SU-DHL-6 (cell line): Measurements from ENCODE around the gene PDZD2.

ENCODE experiments used
- CTCF ChIP-seq: fragments of 200-600 bp; sonication (generic); IDR thresholded peaks from one replicate; pipeline ENCODE4 v1.5.1; 2017; ENCODE audit warnings: antibody characterized with exemption, mild to moderate bottlenecking, low read length, moderate library complexity; ENCODE audit not compliant: insufficient read depth, poor library complexity, severe bottlenecking
- EZH2phosphoT487 ChIP-seq: fragments of 200-600 bp; sonication (generic), shearing (Covaris generic); conservative IDR thresholded peaks from 2 replicates; pipeline ENCODE4 v1.6.1; 2018; ENCODE audit warnings: mild to moderate bottlenecking, antibody characterized with exemption, low read length, moderate library complexity, mixed read lengths

GRCh38 chr5:31759925-31760324 lies 121.0 kb downstream of the PDZD2 start:
- TF ChIP-seq CTCF (no peak), EZH2phosphoT487 (no peak)
